HepG2 (cell line): ENCODE measurements around the gene C22orf31. TPM values are rescaled to one million over a fixed set of nuclear protein-coding genes. Genes with fewer than 3 reads are reported as not detected.

ENCODE experiments used
- ATAC-seq: fragments of 200-7000 bp; cut with Tn5 transposase; 3 replicates; pipeline ENCODE4 v1.9.1; 2020; ENCODE audit warnings: mild to moderate bottlenecking, moderate library complexity
- BruUV-seq: library from RNA; stranded (reverse); fragments of 400-500 nt; replicated peaks from 2 replicates; lab custom pipeline; 2021; lab: Mats Ljungman, UMichigan
- CTCF ChIA-PET: fragments of 300-600 bp; formaldehyde crosslinking; extraction: SDS; loops from one replicate; lab custom pipeline; 2021; ENCODE audit warnings: low total read pairs, inconsistent platforms, low intra/inter-chr PET ratio; lab: Yijun Ruan, JAX
- POLR2A ChIA-PET: fragments of 350-600 bp; sonication (Branson Sonifier 250); formaldehyde crosslinking; loops from one replicate; lab custom pipeline; 2020; ENCODE audit warnings: antibody characterized with exemption, inconsistent platforms; lab: Yijun Ruan, JAX
- DNase-seq: peaks from one replicate; pipeline ENCODE4 v3.0.0-alpha.2; 2015; ENCODE audit warnings: low spot score
- FAIRE-seq: peaks from 3 replicates; lab custom pipeline; 2011; peaks lifted over from hg19 to GRCh38; lab: Jason Lieb, UNC
- H2AFZ ChIP-seq: one replicate; pipeline ENCODE4 v1.6.1; 2011; ENCODE audit warnings: low read length, inconsistent platforms
- H3K27ac ChIP-seq: fragments of 300-600 bp; 3 replicates; pipeline ENCODE4 v1.8.0; 2011; ENCODE audit warnings: mixed run types, mild to moderate bottlenecking, mixed read lengths, low read length, inconsistent platforms; ENCODE audit not compliant: insufficient read depth; ENCODE audit errors: extremely low read length
- H3K27me3 ChIP-seq, 2 experiments: fragments of 200-600 bp in 1 of 2; 2 replicates in 1 of 2; 3 replicates in 1 of 2; pipeline versions ENCODE4 v1.6.0 to v1.8.0; 2011; ENCODE audit warnings: low read length in 2 of 2, mild to moderate bottlenecking in 2 of 2, moderate library complexity in 2 of 2, inconsistent platforms in 1 of 2; ENCODE audit not compliant: insufficient read depth in 2 of 2, control insufficient read depth in 1 of 2
- H3K36me3 ChIP-seq, 2 experiments: fragments of 200-600 bp in 1 of 2; replicated peaks in 1 of 2; 2 replicates in 1 of 2; 3 replicates in 1 of 2; pipeline versions ENCODE4 v1.5.1 to v1.8.0; 2011; ENCODE audit warnings: low read length in 2 of 2, inconsistent platforms in 1 of 2; ENCODE audit not compliant: insufficient read depth in 2 of 2, control insufficient read depth in 1 of 2
- H3K4me1 ChIP-seq: 2 replicates; pipeline ENCODE4 v1.5.1; 2012; ENCODE audit warnings: low read length, inconsistent platforms; ENCODE audit not compliant: insufficient read depth
- H3K4me2 ChIP-seq: 2 replicates; pipeline ENCODE4 v1.6.0; 2011; ENCODE audit warnings: low read depth, low read length, inconsistent platforms
- H3K4me3 ChIP-seq, 3 experiments: fragments of 200-600 bp in 1 of 3; sonication (generic), shearing (Covaris generic) in 1 of 3; replicated peaks in 1 of 3; 2 replicates each; pipeline ENCODE4 v1.5.1; 2011 to 2016; ENCODE audit warnings: low read length in 3 of 3, inconsistent platforms in 2 of 3, low read depth in 2 of 3, mild to moderate bottlenecking in 2 of 3, control low read depth in 1 of 3, mixed read lengths in 1 of 3; ENCODE audit not compliant: insufficient read depth in 1 of 3
- H3K79me2 ChIP-seq: one replicate; pipeline ENCODE4 v1.6.1; 2011; ENCODE audit warnings: low read length, inconsistent platforms; ENCODE audit not compliant: insufficient read depth
- H3K9ac ChIP-seq: 2 replicates; pipeline ENCODE4 v1.6.0; 2011; ENCODE audit warnings: mild to moderate bottlenecking, low read depth, low read length, inconsistent platforms; ENCODE audit not compliant: insufficient read depth
- H3K9me3 ChIP-seq: 2 replicates; pipeline ENCODE4 v1.5.1; 2012; ENCODE audit warnings: mild to moderate bottlenecking, low read length
- H4K20me1 ChIP-seq: 2 replicates; pipeline ENCODE4 v1.6.0; 2011; ENCODE audit warnings: inconsistent platforms, mild to moderate bottlenecking, low read length, moderate library complexity; ENCODE audit not compliant: insufficient read depth
- AGO2 ChIP-seq: fragments of 200-400 bp; formaldehyde crosslinking; optimal IDR thresholded peaks from 2 replicates; pipeline ENCODE3; 2017; ENCODE audit warnings: mild to moderate bottlenecking, low read depth, low read length, moderate library complexity
- HOXA9 ChIP-seq: sonication (generic); formaldehyde crosslinking; IDR thresholded peaks from 2 replicates; pipeline ENCODE4 v1.8.1; 2022; ENCODE audit warnings: missing genetic modification reagents, mild to moderate bottlenecking, moderate library complexity, borderline replicate concordance
- PHF21A ChIP-seq: sonication (generic); formaldehyde crosslinking; IDR thresholded peaks from 2 replicates; pipeline ENCODE4 v1.5.0; 2020; ENCODE audit warnings: mild to moderate bottlenecking, missing genetic modification reagents
- PRPF4 ChIP-seq: fragments of 200-400 bp; formaldehyde crosslinking; IDR thresholded peaks from 2 replicates; pipeline ENCODE4 v1.6.1; 2016; ENCODE audit warnings: low read length, low read depth; ENCODE audit not compliant: poor library complexity, severe bottlenecking
- RBM22 ChIP-seq: fragments of 200-400 bp; formaldehyde crosslinking; optimal IDR thresholded peaks from 2 replicates; pipeline ENCODE3; 2017; ENCODE audit warnings: mild to moderate bottlenecking, low read length, moderate library complexity
- ZNF883 ChIP-seq: sonication (generic); formaldehyde crosslinking; IDR thresholded peaks from 2 replicates; pipeline ENCODE4 v1.5.1; 2020; ENCODE audit warnings: mild to moderate bottlenecking, missing genetic modification reagents; ENCODE audit errors: not compliant biosample characterization
- WGBS: methylation state at CpG from one replicate; pipeline ENCODE4 v1.1.6; 2017; ENCODE audit warnings: low lambda C conversion rate; 5-methylcytosine and 5-hydroxymethylcytosine counted together
- in situ Hi-C: cut with HindIII; loops from 2 replicates; pipeline ENCODE4 v1.10.0; 2017; ENCODE audit warnings: low pct_unique_long_range_greater_than_20kb; ENCODE audit not compliant: extremely low pct_ligation_motif_present
- intact Hi-C: fragments of 100-400 bp; cut with micrococcal nuclease; formaldehyde crosslinking; loops from one replicate; pipeline ENCODE4 v1.10.0; 2022; ENCODE audit not compliant: unreplicated experiment
- polyA plus RNA-seq, 8 experiments: library from polyadenylated mRNA; depleted of rRNA in 3 of 8; stranded (reverse) in 7 of 8; unstranded in 1 of 8; fragments of >200 nt; fragmentation: Illumina TruSeq in 4 of 8; extraction: Trizol in 4 of 8; gene quantifications; 2 replicates each; pipeline versions ENCODE4 v1.2.1 to v1.2.3, GENCODE V29; 2011 to 2016; ENCODE audit warnings: low read depth in 4 of 8, missing spikeins in 1 of 8, mixed read lengths in 1 of 8; ENCODE audit not compliant: insufficient read depth in 1 of 8
- total RNA-seq, 5 experiments: library from RNA; depleted of rRNA; stranded (reverse); fragments of >200 nt; fragmentation: Illumina TruSeq; extraction: Trizol; gene quantifications; 2 replicates each; pipeline ENCODE4 v1.2.3, GENCODE V29; 2016; ENCODE audit warnings: low read depth in 1 of 5

C22orf31 gene
- total and polyA plus RNA-seq, 2 of the 13 experiments (the other 11 are each of a cell fraction or from before 2014, with no cell fraction given), result not detected

DNA sequence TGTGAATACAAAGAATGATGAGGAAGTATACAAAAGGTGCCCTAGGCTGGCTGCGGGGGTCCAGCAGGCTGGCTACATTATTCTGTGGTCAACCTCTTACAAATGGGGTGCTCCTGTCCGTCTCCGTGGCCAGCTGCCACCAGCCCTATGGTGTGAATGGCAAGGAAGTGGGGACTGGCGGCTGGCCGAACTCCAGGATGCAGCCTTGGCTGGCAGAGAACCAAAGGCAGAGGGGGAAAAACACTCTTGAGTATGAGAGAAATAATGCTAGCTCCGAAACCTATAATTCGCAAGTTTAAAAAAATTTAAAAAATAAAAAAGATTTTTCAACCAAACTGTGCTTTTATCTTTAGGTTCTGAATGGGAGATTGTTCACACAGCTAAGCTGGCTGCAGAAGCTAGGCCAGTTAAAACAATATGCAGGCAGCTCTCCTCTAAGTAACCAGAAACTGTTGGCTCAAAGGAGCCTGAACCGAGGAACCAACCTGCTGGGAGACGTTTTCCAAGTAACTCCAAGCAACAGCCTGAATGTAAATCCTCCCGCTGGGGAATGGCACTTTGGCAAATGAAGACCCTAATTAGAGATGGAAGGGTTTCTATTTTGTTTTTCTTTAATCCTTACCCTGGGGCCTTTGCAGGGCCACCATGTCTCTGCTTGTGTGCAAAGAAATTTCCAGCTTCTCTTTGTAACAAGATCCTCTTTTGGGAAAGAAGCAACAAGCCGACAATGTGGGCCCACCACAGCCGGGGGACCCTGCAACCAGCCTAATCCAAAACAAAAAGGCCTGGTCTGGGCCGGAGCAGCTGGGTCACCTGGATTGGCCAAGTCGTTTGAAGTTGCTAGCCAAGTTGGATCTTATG is 50.2 kb downstream of the C22orf31 start:
- ChIA-PET POLR2A (interaction anchor here (1.4 kb wide), 1 partner anchor 11 kb away, joined by 5 read pairs; no protein-coding TSS in a partner anchor), CTCF (no interaction called here)
- TF ChIP-seq PRPF4 (no peak), PHF21A (CRISPR knock-in tag) (0 out of 2 replicates have a peak, but pooled peaks have one; percentile 5), ZNF883 (CRISPR knock-in tag) (no peak), RBM22 (peak; percentile 68)
- FAIRE-seq (no peak), ATAC-seq (no peak), DNase-seq (no peak)
- H2AFZ ChIP-seq, result no peak overlapping the region
- H3K27ac ChIP-seq, result peak overlapping the region; percentile 29
- H3K36me3 ChIP-seq, result peaks cover 6 to 49% of the 10 kb centered on the region in 2 experiments
- H4K20me1 ChIP-seq, result no peaks in the 10 kb centered on the region
- H3K27me3 ChIP-seq, result no peaks in the 10 kb centered on the region
- no peak overlapping the region for H3K4me2 ChIP-seq
- H3K4me1 ChIP-seq, result peaks cover 98% of the 10 kb centered on the region
- H3K79me2 ChIP-seq, result peaks cover 88% of the 10 kb centered on the region
- no TSS peak for BruUV-seq
- H3K4me3 ChIP-seq, result no peak overlapping the region
- no peaks in the 10 kb centered on the region for H3K9me3 ChIP-seq
- intact Hi-C loops, result no loop called here
- in situ Hi-C loops, result no loop called here
- H3K9ac ChIP-seq, result no peak overlapping the region
- WGBS, result 88% methylated on average over 14 of the region's 14 CpGs

DNA sequence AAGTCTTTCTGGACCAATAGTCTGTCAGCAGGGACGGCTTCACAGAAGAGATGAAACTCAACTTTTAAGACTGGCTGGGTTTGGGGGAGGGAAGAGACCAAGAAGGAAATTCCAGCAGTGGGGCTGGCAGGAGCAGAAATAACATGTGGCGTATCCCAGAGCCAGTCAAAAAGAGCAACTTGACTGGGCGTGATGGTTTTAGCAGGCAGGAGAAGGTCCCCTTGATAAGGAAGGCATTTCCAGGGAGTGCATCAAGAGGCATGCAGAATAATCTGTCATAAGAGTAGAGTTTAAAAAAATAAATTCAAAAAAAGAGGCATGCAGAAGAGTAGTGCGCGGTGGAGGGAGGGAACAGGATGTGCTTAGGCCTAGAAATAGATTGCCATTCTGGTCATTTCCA is 52.5 kb downstream of the C22orf31 start:
- FAIRE-seq, result no peak
- POLR2A ChIA-PET, result no interaction called here
- TF ChIP-seq HOXA9, result no peak
- TF ChIP-seq AGO2, result peak; percentile 11
- TF ChIP-seq, all 625 proteins: peak for 1
- no TSS peak for BruUV-seq
- DNase-seq, result no peak
- no peaks in the 10 kb centered on the region for H3K27me3 ChIP-seq
- no peak overlapping the region for H3K9ac ChIP-seq
- H3K4me3 ChIP-seq, result no peak overlapping the region
- 96% methylated on average over 5 of the region's 5 CpGs for WGBS
- intact Hi-C loops, result no loop called here
- no peaks in the 10 kb centered on the region for H3K9me3 ChIP-seq
- peaks cover 83% of the 10 kb centered on the region for H3K79me2 ChIP-seq
- CTCF ChIA-PET, result no interaction called here
- peaks cover 5 to 45% of the 10 kb centered on the region in 2 experiments for H3K36me3 ChIP-seq
- H3K4me2 ChIP-seq, result no peak overlapping the region
- ATAC-seq, result no peak
- H3K4me1 ChIP-seq, result peaks cover 98% of the 10 kb centered on the region
- no peaks in the 10 kb centered on the region for H4K20me1 ChIP-seq
- H3K27ac ChIP-seq, result no peak overlapping the region
- in situ Hi-C loops, result no loop called here
- no peak overlapping the region for H2AFZ ChIP-seq

Other genes starting within 250 kb of the C22orf31 start
- gene ZNRF3, start 178.3 kb downstream of the C22orf31 start, total RNA-seq (2016; rRNA removed; fragmentation: Illumina TruSeq; extraction: Trizol), result 17.6 and 36.7 TPM in 2 replicates
- gene ZNRF3, start 178.3 kb downstream of the C22orf31 start, polyA plus RNA-seq (2011; rRNA removed), result 17.4 and 20.3 TPM in 2 replicates
- gene KREMEN1, start 11.2 kb upstream of the C22orf31 start, total RNA-seq (2016; rRNA removed; fragmentation: Illumina TruSeq; extraction: Trizol), result 10.2 and 13.8 TPM in 2 replicates
- gene KREMEN1, start 11.2 kb upstream of the C22orf31 start, polyA plus RNA-seq (2011; rRNA removed), result 8.9 and 9.8 TPM in 2 replicates
- 0.21 and 0.82 TPM in 2 replicates for gene EMID1, start 144.1 kb upstream of the C22orf31 start, total RNA-seq (2016; rRNA removed; fragmentation: Illumina TruSeq; extraction: Trizol)
- gene EMID1, start 144.1 kb upstream of the C22orf31 start, polyA plus RNA-seq (2011; rRNA removed), result 0.45 and 0.81 TPM in 2 replicates
- gene RHBDD3, start 206.2 kb upstream of the C22orf31 start, total RNA-seq (2016; rRNA removed; fragmentation: Illumina TruSeq; extraction: Trizol), result 12.6 and 26.7 TPM in 2 replicates
- 12.1 and 21.0 TPM in 2 replicates for gene RHBDD3, start 206.2 kb upstream of the C22orf31 start, polyA plus RNA-seq (2011; rRNA removed)
- gene EWSR1, start 206.4 kb upstream of the C22orf31 start, total RNA-seq (2016; rRNA removed; fragmentation: Illumina TruSeq; extraction: Trizol), result 167 and 211 TPM in 2 replicates
- gene EWSR1, start 206.4 kb upstream of the C22orf31 start, polyA plus RNA-seq (2011; rRNA removed), result 326 and 401 TPM in 2 replicates
- gene GAS2L1, start 244.8 kb upstream of the C22orf31 start, total RNA-seq (2016; rRNA removed; fragmentation: Illumina TruSeq; extraction: Trizol), result 2.6 and 3.3 TPM in 2 replicates
- 1.8 and 2.2 TPM in 2 replicates for gene GAS2L1, start 244.8 kb upstream of the C22orf31 start, polyA plus RNA-seq (2011; rRNA removed)